ENCODE results near the gene ZNF236. TPM values are rescaled to one million over a fixed set of nuclear protein-coding genes. Genes with fewer than 3 reads are reported as not detected.

Gene ZNF236
- total RNA-seq, 1 experiment from 2014 or later, result 14.9 TPM

DNA sequence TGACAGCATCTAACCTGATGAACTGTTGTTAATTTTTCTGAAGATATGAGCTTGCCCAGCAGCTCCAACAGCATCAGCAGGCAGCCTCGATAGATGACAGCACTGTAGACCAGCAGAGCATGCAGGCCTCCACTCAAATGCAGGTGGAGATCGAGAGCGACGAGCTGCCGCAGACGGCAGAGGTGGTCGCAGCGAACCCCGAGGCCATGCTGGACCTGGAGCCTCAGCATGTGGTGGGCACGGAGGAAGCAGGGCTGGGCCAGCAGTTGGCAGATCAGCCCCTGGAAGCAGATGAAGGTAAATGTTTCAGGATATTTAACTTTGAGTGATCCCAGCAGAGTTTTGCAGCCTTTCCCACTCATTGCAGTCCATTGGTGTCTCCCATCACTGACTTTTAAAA is 85.9 kb downstream of the ZNF236 start:
- intact Hi-C loops (cut with micrococcal nuclease; ENCODE audit: unreplicated experiment), result no loop called here
- Histone ChIP-seq H3K9me3 (no peaks in the 10 kb centered on the region), H3K27me3 (replicated peaks; ENCODE audit: control insufficient read depth, insufficient read depth, low read length) (no peaks in the 10 kb centered on the region), H3K4me3 (ENCODE audit: low read depth, low read length) (no peak overlapping the region), H3K36me3 (ENCODE audit: control insufficient read depth, insufficient read depth, low read length) (no peaks in the 10 kb centered on the region), H3K4me1 (no peaks in the 10 kb centered on the region)
- Mint-ChIP-seq H3K36me3 (ENCODE audit: insufficient read depth, unreplicated experiment) (peaks cover 7% of the 10 kb centered on the region), H3K27ac (ENCODE audit: unreplicated experiment) (no peak overlapping the region), H3K9me3 (ENCODE audit: unreplicated experiment) (no peaks in the 10 kb centered on the region), H3K27me3 (ENCODE audit: insufficient read depth, unreplicated experiment) (no peaks in the 10 kb centered on the region), H3K4me1 (ENCODE audit: low read depth, unreplicated experiment) (no peaks in the 10 kb centered on the region), H3K4me3 (ENCODE audit: unreplicated experiment) (no peak overlapping the region)
- ChIA-PET POLR2A (no interaction called here), CTCF (no interaction called here)
- no TSS peak for BruUV-seq (replicated peaks)
- TF ChIP-seq CTCF (IDR thresholded peaks at IDR 0.05; ENCODE audit: insufficient read depth in 1 of 2, low read depth in 1 of 2, low read length in 1 of 2, severe bottlenecking in 1 of 2, unreplicated experiment in 1 of 2), result no peak
- DNase-seq, result no peak

DNA sequence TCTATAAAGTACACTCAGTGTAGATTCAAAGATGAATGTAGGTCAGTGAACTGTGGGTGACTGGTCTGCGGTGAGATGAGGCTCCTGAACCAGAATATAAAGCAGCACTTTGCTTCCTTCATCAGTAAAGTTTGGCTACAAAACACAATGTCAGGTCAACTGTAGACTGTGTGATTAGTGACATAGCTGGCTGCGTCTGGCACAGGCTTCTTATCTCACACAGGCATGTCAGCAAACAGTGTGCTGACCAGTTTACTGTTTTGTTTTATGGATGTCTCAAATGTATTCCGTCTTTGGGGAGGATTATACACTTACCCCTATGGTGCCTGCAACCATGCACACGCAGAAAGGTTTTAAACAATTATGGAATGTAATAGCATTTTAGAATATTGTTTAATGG is 87.1 kb downstream of the ZNF236 start:
- CTCF ChIA-PET, result no interaction called here
- TF ChIP-seq CTCF (IDR thresholded peaks at IDR 0.05; ENCODE audit: insufficient read depth in 1 of 2, low read depth in 1 of 2, low read length in 1 of 2, severe bottlenecking in 1 of 2, unreplicated experiment in 1 of 2), result no peak
- Histone ChIP-seq H3K9me3 (no peaks in the 10 kb centered on the region), H3K4me1 (no peaks in the 10 kb centered on the region), H3K27me3 (replicated peaks; ENCODE audit: control insufficient read depth, insufficient read depth, low read length) (no peaks in the 10 kb centered on the region), H3K4me3 (ENCODE audit: low read depth, low read length) (no peak overlapping the region), H3K36me3 (ENCODE audit: control insufficient read depth, insufficient read depth, low read length) (no peaks in the 10 kb centered on the region)
- intact Hi-C loops (cut with micrococcal nuclease; ENCODE audit: unreplicated experiment), result no loop called here
- no peaks in the 10 kb centered on the region for H3K27me3 Mint-ChIP-seq (ENCODE audit: insufficient read depth, unreplicated experiment)
- H3K36me3 Mint-ChIP-seq (ENCODE audit: insufficient read depth, unreplicated experiment), result peaks cover 7% of the 10 kb centered on the region
- DNase-seq, result no peak
- H3K4me1 Mint-ChIP-seq (ENCODE audit: low read depth, unreplicated experiment), result no peaks in the 10 kb centered on the region
- no TSS peak for BruUV-seq (replicated peaks)
- no peak overlapping the region for H3K4me3 Mint-ChIP-seq (ENCODE audit: unreplicated experiment)
- H3K27ac Mint-ChIP-seq (ENCODE audit: unreplicated experiment), result no peak overlapping the region
- no peaks in the 10 kb centered on the region for H3K9me3 Mint-ChIP-seq (ENCODE audit: unreplicated experiment)
- POLR2A ChIA-PET, result no interaction called here

GRCh38 chr18:76911440-76911839 is 89.1 kb downstream of the ZNF236 start:
- Mint-ChIP-seq H3K4me3 (ENCODE audit: unreplicated experiment) (no peak overlapping the region), H3K4me1 (ENCODE audit: low read depth, unreplicated experiment) (no peaks in the 10 kb centered on the region), H3K27me3 (ENCODE audit: insufficient read depth, unreplicated experiment) (no peaks in the 10 kb centered on the region), H3K9me3 (ENCODE audit: unreplicated experiment) (no peaks in the 10 kb centered on the region), H3K36me3 (ENCODE audit: insufficient read depth, unreplicated experiment) (peaks cover 7% of the 10 kb centered on the region), H3K27ac (ENCODE audit: unreplicated experiment) (no peak overlapping the region)
- ChIA-PET POLR2A (no interaction called here), CTCF (interaction anchor here (1.1 kb wide), 1 partner anchor 12 kb away, joined by 3 read pairs; no protein-coding TSS in a partner anchor)
- no peak for DNase-seq
- no peaks in the 10 kb centered on the region for H3K27me3 ChIP-seq (replicated peaks; ENCODE audit: control insufficient read depth, insufficient read depth, low read length)
- no peaks in the 10 kb centered on the region for H3K4me1 ChIP-seq
- no peak overlapping the region for H3K4me3 ChIP-seq (ENCODE audit: low read depth, low read length)
- H3K9me3 ChIP-seq, result no peaks in the 10 kb centered on the region
- BruUV-seq (replicated peaks), result no TSS peak
- no peak for TF ChIP-seq CTCF (IDR thresholded peaks at IDR 0.05; ENCODE audit: insufficient read depth in 1 of 2, low read depth in 1 of 2, low read length in 1 of 2, severe bottlenecking in 1 of 2, unreplicated experiment in 1 of 2)
- no peaks in the 10 kb centered on the region for H3K36me3 ChIP-seq (ENCODE audit: control insufficient read depth, insufficient read depth, low read length)
- intact Hi-C loops (cut with micrococcal nuclease; ENCODE audit: unreplicated experiment), result no loop called here
